IPS-NIHi11 (cell line): ENCODE measurements around the gene COL9A2.

Source experiments
- DNase-seq: peaks from one replicate; pipeline ENCODE4 v3.0.0; 2012; ENCODE audit warnings: mixed read lengths, low spot score

The COL9A2 gene

DNA sequence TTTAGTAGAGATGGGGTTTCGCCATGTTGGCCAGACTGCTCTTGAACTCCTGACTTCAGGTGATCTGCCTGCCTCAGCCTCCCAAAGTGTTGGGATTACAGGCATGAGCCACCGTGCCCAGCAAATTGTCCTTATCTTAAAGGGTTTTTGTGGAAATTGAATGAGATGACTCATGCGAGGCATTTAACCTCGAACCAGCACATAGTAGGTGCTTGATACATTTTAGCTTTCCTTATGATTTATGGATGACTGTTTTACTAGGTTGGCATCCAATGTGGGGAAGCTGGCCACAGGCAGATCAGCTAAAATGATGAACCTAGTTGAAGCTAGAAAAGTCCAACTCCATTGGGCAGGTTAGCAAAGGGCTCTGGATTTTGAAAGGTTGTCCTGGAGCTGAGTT lies 1.4 kb upstream of the COL9A2 start:
- no peak for DNase-seq

DNA sequence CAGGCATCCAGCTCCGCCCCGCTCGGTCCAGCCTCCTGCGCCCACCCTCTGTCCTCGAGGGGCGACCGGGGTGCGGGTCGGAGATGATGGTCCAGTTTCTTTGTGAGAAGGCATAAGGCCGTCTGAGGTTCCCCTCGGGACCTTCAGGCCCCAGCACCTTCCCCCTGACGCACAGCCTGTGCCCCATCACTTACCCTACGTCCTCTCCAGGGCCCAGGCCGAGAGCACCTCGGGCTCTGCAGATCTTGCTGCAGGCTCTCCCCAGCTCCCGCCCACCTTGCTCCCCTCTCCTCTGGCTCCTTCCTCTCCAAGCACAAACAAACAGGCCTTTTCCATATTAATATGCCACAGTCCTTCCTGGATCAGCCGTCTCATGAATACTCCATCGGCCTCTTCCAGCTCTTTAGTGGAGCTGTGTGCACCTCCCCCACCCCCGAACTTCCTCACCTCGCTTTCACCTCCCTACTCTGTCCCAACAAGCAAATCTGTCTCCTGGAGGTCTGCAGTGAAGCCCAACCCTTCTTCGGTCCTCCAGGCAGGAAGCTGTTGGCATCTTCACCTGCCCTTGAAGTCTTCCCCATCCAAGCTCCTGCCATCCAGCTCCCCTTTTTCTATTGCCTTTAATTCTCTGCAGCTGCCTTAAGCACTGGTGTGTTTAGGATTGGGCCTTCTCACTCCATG lies 448 bp upstream of the COL9A2 start:
- no peak for DNase-seq

DNA sequence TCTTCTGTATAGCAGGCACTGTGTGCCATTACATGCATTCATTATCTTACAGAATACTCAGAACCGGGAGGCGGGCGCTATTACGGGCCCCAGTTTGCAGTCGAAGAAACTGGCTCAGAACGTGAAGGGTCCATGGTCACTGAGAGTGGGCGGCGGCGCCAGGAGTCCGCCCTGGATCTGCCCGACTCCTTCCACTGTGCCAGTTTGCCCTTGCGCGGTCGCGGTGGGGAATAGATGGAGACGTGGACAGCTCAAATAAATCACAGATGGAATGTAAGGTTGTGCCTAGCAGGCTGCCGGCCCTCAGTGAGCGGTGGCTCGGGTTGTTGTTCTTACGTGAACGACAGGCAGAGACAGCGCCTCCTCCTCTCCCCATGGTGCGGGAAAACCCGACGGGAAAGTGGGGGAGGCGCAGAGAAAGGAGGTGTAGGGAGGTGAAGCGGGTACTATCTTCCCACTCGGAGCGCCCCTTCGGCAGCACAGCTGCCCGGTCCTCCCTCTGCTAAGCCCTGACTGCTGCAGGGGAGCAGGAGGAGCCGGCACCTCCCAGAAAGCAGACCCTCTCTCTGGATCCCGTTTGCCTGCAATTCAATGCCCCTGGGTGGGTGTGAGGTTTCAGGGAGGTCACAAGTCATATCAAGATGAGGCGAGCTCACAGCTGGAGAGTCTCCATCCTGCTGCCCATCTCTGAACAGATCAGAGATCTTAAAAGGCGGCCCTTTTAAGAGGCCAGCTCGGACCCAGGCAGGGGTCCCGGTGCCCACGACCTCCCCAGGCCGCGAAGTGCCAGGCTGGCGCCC lies 1.1 kb downstream of the COL9A2 start:
- no peak for DNase-seq

DNA sequence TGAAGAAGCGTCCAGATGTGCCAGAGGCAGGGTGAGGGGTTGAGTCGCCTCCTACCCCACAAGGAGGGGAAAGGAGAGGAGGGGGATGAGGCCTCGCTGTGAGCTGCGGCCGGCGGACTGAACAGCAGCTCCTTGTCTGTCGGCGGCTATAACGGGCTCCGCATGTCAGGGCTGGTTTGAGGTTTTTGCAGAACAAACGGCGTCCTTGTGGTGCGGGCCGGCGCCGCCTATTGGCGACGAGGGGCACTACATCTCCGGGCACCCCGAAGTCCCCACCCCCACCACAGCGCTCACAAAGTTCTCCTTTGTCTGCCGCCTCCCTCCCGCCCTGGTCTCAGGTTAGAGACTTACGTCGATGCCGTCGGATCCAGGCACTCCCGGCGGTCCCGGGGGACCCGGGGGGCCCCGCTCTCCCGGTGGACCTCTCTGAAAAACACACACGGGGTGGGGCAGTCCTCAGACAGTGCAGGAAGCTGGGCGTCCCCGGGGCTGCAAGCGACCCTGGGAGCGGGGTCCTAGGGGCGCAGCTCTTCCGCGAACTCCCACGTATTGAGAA lies 1.8 kb downstream of the COL9A2 start:
- DNase-seq, result peak; percentile 87

DNA sequence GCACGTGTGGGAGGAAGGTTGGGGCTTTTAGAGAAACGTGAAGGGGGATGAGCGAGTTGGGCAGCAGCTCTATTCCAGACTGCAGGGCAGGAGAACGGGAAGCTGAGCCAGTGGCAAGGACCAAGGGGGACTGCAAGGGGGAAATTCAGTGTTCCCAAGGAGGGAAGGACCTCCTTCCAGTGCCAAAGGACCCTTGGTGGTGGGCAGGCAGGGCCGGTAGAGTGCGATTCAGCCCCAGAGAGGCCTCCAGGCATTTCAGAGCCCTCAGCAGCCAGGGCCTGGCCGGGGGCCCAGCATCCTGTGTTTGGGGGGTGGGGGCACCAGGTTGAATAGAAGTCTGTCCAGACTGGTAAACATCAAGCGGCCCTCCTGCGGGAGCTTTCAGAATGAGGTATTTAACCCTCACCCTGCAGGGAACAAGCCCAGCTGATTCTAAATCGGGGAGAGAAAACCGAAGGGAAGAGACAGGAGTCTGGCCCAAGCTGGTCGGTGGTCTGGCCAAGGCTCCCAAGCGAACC lies 2.3 kb downstream of the COL9A2 start:
- DNase-seq, result no peak

DNA sequence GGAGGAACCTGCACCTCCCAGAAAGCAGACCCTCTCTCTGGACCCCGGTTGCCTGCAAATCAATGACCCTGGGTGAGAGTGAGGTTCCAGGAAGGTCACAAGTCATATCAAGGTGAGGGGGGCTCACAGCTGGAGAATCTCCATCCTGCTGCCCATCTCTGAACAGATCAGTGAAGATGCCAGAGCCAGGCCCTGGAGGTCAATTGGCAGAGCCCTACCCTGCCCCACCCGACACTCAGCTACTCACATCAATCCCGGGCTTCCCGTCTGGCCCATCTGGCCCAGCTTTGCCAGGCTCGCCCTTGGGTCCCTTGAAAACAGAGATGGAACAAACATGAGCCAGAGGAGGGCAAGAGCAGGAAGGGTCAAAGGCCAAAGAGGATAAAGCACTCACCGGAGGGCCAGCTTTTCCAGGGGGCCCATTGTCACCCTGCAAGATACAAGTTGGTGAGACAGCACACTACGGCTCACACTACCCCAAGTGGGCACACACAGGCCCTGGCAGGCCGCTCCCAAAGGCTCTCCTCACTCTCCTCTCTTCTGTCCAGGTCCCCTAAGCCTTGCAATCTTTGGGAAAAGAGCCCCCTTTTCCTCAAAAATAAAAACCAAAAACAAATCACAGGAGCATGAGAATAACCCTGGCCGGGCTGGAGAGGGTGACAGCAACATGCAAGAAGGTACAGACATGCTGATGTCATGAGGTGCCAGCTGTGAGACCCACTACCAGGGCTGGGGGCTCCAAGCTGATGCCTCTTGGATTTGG lies 2.9 kb downstream of the COL9A2 start:
- DNase-seq, result no peak

DNA sequence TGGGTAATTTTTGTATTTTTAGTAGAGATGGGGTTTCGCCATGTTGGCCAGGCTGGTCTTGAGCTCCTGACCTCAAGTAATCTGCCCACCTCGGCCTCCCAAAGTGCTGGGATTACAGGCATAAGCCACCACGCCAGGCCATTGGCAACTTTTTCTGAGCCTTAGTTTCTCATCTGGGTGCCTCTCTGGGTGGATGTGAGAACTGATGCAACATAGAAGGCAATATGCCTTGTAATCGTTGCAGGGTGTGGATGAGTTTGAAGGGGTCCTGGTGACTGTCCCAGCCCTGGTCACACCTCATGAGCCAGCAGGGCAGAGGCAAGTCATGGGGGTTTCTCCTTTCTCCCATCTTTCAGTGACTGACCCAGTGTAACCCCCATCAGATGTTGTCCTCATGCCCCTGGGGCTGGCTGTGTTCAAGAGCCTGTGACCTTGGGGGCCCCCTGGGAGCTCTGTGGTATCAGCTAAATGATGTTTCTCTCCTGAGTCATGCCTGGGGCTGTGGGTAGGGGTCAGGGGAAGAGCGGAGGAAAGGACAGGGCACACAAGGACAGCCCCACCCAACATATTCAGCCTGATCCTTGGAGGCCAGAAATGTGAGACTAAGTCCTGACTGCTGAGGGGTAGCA lies 3.6 kb downstream of the COL9A2 start:
- DNase-seq, result no peak

DNA sequence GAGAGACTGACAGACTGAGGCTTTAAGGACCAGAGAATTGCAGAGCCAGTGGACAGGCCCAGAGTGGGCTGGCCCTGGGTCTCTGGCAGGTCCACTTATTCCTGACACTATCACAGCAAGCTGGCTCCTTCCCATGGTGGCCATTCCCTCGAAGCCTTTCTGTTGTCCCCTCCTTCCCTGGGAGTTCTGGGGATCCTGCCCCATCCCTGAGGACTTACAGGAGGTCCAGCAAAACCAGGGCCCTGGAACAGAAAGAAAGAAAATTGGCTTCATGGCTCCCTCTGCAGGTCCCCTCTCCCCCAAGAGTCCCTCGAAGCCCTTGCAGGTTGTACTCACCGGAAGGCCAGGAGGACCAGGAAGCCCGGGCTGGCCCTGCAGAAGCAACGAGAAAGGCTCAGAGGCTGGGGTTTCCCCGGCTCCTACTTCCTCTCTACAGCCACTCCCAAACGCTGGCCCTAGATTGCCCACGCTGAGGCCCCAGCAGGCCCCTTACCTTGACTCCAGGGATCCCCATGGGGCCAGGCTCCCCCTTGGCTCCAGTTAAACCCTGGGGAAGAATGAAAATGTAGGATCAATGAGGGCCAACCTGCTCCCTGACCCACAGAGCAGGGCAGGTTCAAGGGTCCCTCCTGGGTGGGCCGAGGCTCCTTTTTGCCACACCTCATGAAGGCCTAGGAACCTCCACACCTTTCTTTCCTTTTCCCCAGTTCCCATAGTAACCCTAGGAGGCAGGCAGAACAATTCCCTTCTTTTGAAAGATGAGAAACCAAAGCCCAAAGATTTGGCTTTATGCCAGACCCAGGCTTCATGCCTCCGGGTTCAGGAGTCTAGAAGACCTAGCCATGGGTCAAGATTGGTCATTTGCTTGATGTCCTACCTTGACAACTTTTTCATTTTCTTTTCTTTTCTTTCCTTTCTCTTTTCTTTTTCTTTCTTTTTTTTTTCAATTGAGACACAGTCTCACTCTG lies 4.6 kb downstream of the COL9A2 start:
- DNase-seq, result no peak

DNA sequence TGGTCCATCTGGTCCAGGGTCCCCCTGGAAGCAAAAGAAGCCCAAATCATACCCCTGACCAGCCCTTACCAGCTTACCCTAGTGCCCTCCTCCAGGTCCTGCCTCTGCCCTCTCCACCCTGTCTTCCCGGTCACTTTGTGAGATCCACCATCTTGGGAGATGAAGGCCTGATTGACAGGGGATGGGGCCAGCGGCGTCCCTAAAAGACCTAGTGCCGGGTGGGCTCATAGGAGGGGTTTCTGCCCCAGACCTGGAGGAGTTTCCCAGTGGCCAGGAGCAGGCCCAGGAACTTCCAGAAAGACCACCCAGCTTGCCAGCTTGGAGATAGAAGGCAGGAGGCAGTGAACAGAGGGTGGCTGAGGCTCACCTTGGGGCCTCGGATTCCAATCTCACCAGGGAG lies 5.4 kb downstream of the COL9A2 start:
- DNase-seq, result no peak

DNA sequence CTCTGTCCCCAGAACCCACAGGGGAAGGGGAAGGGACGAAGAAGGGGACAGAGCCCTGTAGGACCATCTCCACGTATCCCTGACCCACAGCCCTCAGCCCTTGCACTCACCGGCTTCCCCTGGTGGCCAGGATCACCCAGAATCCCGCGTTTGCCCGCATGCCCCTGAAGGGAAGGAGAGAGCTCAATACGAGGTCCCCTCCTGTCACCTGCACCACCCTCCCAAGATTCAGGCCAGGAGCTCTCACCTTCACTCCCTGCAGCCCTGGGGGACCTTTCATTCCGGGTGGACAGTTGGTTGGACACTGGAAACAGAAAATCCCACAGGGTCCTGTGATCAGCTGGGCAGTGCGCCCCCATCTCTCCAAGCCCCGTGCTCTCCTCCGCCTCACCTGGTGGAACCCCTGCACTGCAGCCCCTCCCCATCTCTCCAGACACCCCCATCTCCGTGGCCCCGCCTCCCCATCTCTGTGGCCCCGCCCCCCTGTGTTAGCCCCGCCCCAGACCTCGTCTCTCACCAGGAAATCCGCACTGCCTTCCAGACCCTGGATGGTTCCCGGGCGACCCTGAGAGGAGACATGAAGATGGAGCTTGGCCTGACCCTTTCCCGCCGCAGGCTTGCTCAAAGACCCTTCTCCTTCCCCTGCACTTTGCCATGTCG lies 6.0 kb downstream of the COL9A2 start:
- DNase-seq, result peak; percentile 60

DNA sequence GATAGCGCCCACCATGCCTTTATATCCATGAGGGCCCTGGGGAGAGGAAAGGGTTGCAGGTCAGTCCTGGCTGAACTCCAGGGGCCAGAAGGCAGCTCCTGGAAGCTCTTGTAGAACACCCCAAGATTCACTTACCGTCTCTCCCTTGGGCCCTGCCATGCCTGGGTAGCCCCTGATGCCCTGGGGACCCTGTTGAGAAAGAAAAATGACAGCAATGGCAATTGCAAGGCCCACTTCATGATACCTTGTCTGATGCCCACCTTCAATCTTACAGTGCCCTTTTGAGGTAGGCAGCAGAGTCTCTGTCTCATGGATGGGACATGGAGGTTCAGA lies 7.0 kb downstream of the COL9A2 start:
- no peak for DNase-seq

DNA sequence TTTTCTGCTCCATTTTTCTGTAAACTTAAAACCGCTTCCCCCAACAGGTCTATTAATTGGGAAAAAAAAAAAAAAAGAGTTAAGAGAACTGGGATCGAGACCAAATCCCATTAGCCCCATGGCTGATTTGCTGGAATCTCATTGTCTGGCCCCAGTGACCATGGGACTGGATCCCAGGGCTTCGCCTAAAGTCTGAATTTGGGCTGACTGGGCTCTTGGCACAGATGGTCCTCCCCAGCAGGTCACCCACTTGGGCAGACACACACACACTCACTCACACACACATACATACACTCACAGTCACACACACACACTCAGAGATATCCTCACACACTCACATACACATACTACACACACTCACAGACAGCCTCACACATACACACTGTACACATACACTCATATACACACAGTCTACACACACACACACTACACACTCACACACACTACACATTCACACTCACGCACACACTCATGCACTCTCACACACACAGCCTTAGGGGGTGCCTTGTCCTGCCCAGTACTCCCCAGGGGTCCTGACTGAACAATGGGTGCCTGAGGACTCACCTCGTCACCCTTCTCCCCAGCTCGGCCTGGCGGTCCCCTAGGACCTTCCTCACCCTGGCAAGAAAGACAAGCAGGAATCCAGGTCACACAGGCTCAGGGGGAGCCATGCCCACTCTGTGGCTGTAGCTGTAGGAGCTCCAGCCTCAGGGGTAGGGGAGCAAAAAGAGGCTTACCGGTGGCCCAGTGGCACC lies 7.5 kb downstream of the COL9A2 start:
- no peak for DNase-seq

DNA sequence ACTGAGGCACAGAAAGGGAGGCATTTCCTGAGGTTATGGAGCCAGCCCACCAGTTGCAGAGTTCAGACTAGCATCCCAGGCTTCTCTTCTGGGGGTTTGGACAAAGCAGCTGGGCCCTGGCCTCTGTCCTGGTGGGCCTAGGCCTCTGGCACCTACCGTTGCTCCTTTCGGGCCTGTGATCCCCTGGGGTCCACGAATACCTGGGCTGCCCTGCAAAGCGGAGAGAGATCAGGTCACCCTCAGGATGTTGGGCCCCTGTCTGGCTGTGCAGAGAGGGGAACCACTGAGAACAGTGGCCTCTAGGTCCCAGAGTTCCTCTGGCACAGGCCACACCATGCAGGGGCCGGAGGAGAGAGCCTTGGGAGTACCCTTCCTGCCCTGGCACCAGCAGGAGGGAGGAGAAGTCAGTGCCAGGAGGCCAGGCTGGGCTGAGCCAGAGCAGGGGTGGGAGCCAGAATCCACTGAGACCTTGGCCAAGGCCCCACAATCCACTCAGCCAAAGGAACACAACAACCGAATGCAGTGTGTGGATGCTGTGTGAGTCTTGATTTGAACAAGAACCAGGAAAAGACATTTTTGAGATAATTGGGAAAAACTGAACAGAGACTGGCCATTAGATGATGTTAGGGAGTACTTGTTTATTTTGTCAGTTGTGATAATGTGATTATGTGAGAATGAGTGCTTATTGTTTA lies 8.9 kb downstream of the COL9A2 start:
- no peak for DNase-seq

DNA sequence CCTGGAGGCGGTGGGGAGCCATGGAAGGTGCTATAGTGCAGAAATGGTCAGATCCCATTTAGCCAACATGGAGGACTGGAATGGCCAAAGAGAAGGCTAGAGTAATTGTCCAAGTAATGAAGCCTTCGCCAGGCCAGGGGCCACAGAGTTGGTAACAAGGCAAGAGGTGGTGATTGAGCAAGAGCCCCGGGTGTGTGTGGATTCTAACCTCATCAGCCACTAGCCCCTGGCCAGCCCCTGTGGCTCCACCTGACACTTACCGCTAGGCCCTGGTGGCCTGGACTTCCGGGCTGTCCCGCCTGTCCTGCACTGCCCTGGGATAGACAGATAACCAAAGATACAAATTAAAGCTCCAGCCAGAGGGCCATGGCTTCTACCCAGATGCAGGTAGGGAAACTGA lies 9.9 kb downstream of the COL9A2 start:
- no peak for DNase-seq

DNA sequence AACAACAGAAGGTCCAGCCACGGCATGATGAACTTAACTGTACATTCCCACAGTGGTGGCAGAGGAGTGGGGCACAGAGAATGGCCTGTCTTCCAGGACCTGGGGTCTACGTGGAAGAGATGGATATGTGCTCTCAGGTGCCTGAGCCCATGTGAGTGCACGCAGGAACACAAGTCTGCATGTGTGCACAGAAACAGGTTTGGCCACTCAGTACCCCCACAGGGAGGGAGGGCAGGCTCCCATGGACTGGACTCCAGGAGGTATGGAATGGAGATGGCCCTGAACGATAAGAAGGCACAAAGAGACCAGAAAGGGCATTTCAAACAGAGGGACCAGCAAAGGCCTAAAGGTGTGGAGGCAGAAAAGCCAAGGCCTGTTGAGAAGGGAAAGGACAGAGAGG lies 10.8 kb downstream of the COL9A2 start:
- DNase-seq, result no peak

DNA sequence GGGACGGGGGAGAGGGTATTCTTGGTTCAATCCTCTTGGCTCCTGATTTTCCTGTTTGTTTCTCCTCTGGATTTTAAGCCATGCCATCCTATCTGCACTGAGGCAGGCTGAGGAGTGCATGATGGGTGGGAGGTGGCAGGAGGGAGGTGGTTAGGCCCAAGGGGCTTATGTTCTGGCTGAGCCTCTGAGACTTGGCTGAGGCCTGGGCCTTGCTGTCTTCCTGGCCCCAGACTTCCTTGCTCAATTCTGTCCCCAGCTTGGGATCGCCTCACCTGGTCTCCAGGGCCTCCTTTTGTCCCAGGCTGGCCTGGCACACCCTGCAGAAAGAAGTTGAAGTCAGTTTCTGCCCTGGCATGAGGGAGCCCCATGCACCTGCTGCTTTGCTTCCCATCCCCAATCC lies 11.2 kb downstream of the COL9A2 start:
- DNase-seq, result no peak

DNA sequence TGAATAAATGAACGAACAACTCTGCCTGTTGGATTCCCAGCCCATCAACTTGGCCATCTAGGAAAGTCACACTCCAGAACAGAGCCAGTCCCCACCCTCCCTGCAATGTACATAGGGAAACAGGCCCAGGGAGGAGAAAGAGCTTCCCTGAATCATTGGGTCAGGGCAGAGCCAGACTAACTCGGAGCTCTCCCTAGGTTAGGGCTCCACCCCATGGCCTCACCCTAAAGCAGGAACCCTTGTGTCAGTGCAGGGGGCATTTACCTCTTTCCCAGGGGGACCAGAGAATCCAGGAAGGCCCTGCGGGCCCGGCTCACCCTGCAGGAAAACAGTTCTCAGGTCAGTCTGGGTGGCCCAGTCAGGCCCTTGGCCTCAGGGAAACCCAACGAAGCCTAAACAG lies 11.6 kb downstream of the COL9A2 start:
- DNase-seq, result no peak

DNA sequence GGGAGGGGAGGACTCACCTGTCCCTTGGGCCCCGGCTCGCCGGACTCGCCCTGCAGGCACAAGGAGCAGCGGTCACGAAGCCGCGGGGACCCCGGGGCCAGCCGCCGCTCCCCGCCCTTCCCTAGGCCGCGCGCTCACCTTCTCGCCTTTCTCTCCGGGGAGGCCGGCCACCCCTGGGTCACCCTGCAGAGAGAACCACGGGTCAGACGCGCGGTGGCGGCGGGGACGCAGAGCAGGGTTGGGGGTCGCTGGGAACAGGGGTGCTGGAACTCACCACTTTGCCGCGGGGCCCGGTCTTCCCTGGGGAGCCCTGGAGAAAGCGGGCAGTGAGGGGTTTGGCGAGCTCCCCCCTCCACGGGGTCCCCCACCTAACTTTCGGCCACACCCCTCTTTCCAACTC lies 13.3 kb downstream of the COL9A2 start:
- no peak for DNase-seq
